ENCODE measurements around the gene CHRDL1. TPM values are rescaled to one million over a fixed set of nuclear protein-coding genes. Genes with fewer than 3 reads are reported as not detected.
"Not testable (repeated sequence)": the region's sequence is repeated elsewhere in the genome, so short reads cannot be mapped to it uniquely, and the experiment has no call there.

The CHRDL1 gene
- total RNA-seq, 1 donor from 2014 or later = 183 TPM

DNA sequence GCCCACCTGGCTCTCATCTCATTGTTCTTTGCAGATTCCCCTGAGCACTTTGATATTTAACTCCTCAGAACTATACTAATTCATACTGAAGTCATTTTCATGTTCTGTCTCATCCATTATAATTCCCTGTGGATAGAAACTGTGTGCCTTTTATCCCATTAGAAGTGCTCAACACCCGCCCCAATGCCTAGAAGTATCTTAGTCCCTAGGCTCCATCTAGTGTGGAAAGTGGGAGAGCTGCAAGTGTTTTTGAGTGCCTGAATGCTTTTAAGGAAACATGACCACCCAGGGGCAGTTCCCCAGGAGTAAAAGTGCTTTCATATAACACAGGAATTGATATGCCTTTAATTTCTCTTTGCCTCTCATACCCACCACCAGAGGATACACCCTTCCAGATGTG is 117.0 kb downstream of the CHRDL1 start:
- intact Hi-C loops (cut with DNase I) = no loop called here
- ATAC-seq (no peak), DNase-seq (ENCODE audit: low spot score) (no peak)

GRCh38 chrX:110675886-110676285 is 119.7 kb downstream of the CHRDL1 start:
- intact Hi-C loops (cut with DNase I) = no loop called here
- DNase-seq (ENCODE audit: low spot score) = no peak
- no peak for ATAC-seq

GRCh38 chrX:110671068-110671803 is 124.4 kb downstream of the CHRDL1 start:
- peak; percentile 65 for ATAC-seq
- no peak for DNase-seq (ENCODE audit: low spot score)
- intact Hi-C loops (cut with DNase I) = no loop called here

GRCh38 chrX:110669572-110669971 is 126.0 kb downstream of the CHRDL1 start:
- ATAC-seq (no peak), DNase-seq (ENCODE audit: low spot score) (no peak)
- intact Hi-C loops (cut with DNase I) = no loop called here

GRCh38 chrX:110667706-110668105 is 127.9 kb downstream of the CHRDL1 start:
- ATAC-seq (no peak), DNase-seq (ENCODE audit: low spot score) (no peak)
- intact Hi-C loops (cut with DNase I) = no loop called here

DNA sequence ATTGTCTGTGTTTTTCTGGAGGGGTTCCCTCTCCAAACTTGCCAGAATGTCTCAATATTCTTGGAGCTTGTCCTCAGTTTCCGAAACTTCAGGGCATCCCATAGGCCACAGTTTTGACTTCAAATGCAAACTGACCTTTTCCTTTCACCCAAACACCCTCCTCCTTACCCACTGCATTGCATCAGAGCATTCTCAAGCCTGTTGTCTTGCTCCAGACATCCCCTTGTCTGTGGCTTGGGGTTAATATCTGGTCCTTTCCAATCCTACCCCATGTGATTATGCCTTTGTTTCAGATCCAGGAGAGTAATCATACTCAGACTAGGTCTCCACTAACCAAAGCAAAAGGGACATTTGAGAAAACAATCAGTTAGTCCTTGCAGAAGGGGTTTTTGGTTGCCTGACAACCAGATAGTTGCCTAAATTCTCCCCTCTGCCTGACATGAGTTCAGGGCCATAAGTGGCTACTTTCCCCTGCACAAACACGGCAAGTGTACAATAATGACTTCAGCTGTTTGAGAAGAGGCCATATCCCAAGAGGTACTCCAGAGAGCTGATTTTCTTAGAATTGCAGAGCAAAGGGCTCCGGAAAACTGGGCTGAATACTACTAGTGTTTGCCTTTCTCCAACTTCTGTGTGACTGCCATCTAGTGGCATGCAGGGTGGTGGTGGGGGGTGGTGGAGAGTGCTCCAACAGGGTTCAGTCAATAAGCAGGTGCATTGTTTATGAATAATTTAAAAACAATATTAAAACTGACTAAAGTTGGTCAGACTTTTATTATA is 130.2 kb downstream of the CHRDL1 start:
- ATAC-seq (peak; percentile 94), DNase-seq (ENCODE audit: low spot score) (peak; percentile 60)
- intact Hi-C loops (cut with DNase I) = no loop called here

DNA sequence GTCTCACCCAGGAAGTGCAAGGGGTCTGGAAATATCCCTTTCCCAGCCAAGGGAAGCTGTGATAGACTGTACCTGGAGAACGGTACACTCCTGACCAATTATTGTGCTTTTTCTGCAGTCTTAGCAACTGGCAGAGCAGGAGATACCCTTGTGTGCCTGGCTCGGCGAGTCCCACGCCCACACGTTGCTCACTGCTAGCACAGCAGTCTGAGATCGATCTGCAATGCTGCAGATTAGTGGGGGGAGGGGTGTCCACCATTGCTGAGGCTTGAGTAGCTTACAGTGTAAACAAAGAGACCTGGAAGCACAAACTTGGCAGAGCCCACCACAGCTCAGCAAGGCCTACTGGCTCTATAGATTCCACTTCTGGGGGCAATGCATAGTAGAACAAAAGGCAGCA is 138.5 kb downstream of the CHRDL1 start:
- no peak for DNase-seq (ENCODE audit: low spot score)
- intact Hi-C loops (cut with DNase I) = no loop called here
- no peak for ATAC-seq

DNA sequence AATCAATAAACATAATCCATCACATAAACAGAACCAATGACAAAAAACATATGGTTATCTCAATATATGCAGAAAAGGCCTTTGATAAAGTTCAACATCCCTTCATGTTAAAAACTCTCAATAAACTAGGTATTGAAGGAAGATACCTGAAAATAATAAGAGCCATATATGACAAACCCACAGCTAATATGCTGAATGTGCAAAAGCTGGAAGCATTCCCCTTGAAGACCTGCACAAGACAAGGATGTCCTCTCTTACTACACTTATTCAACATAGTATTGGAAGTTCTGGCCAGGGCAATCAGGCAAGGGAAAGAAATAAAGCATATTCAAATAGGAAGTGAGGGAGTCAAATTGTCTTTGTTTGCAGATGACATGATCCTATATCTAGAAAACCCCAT is 141.3 kb downstream of the CHRDL1 start:
- DNase-seq (ENCODE audit: low spot score); intact Hi-C loops (cut with DNase I); ATAC-seq: not testable (repeated sequence)

DNA sequence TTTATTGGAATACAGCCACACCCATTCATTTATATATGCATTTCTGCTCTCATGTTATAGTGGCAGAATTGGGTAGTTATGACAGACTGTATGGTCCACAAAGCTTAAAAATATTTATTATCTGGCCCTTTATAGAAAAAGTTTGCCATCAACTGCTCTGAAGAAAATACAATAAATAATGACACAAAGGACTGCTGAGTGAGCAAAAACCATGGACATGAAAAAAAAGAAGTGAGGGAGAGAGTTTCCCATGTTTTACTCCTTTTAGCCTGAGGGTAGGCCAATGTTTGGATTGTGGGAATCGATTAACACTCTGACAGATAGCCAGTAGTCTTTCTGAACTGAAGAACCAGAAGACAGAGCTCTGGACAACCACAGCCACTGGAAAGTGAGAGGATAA is 149.2 kb downstream of the CHRDL1 start:
- ATAC-seq (no peak), DNase-seq (ENCODE audit: low spot score) (no peak)
- intact Hi-C loops (cut with DNase I) = no loop called here
